Type B pancreatic cell (in vitro differentiated cells): ENCODE measurements around the gene NUP188. TPM values are rescaled to one million over a fixed set of nuclear protein-coding genes. Genes with fewer than 3 reads are reported as not detected.

Experiments used
- DNase-seq: peaks from one replicate; pipeline ENCODE4 v3.0.0; 2021; ENCODE audit warnings: mixed read lengths; ENCODE audit not compliant: unreplicated experiment; ENCODE audit errors: extremely low spot score
- H3K27ac Mint-ChIP-seq: 2 replicates; pipeline ENCODE4 v1.8.0; 2021; ENCODE audit warnings: mild to moderate bottlenecking, mixed read lengths
- H3K27me3 Mint-ChIP-seq: 2 replicates; pipeline ENCODE4 v1.8.0; 2021; ENCODE audit warnings: mixed read lengths
- H3K36me3 Mint-ChIP-seq: 2 replicates; pipeline ENCODE4 v1.8.0; 2021; ENCODE audit warnings: mixed read lengths
- H3K4me1 Mint-ChIP-seq: one replicate; pipeline ENCODE4 v1.8.0; 2021; ENCODE audit warnings: mixed read lengths; ENCODE audit not compliant: unreplicated experiment
- H3K4me3 Mint-ChIP-seq: 2 replicates; pipeline ENCODE4 v1.8.0; 2021; ENCODE audit warnings: mild to moderate bottlenecking, mixed read lengths
- H3K9me3 Mint-ChIP-seq: 2 replicates; pipeline ENCODE4 v1.8.0; 2021; ENCODE audit warnings: mixed read lengths
- CTCF ChIP-seq: fragments of 200-600 bp; sonication (generic); conservative IDR thresholded peaks from 2 replicates; pipeline ENCODE4 v1.5.0; 2021; ENCODE audit warnings: antibody characterized with exemption, mild to moderate bottlenecking
- total RNA-seq: library from RNA; stranded (reverse); gene quantifications from 2 replicates; pipeline ENCODE4 v1.2.1, GENCODE V29; 2021; ENCODE audit warnings: low replicate concordance

The NUP188 gene
- total RNA-seq, 1 donor from 2014 or later = 63.7 TPM

GRCh38 chr9:128923493-128923883 is 24.0 kb upstream of the NUP188 start:
- Mint-ChIP-seq H3K36me3 (no peaks in the 10 kb centered on the region), H3K27ac (peak overlapping the region; percentile 29), H3K9me3 (no peaks in the 10 kb centered on the region), H3K4me3 (peak overlapping the region; percentile 36), H3K4me1 (peaks cover 17% of the 10 kb centered on the region), H3K27me3 (no peaks in the 10 kb centered on the region)
- TF ChIP-seq CTCF = no peak
- DNase-seq = no peak

- TF ChIP-seq CTCF = peak; percentile 85
- no peaks in the 10 kb centered on the region for H3K9me3 Mint-ChIP-seq
- H3K27me3 Mint-ChIP-seq = no peaks in the 10 kb centered on the region
- peak overlapping the region; percentile 60 for H3K27ac Mint-ChIP-seq
- peaks cover 6% of the 10 kb centered on the region for H3K4me1 Mint-ChIP-seq
- no peak for DNase-seq
- H3K36me3 Mint-ChIP-seq = no peaks in the 10 kb centered on the region
- H3K4me3 Mint-ChIP-seq = peak overlapping the region; percentile 42
Measured at GRCh38 chr9:128927731-128928411, 19.6 kb upstream of the NUP188 start.

GRCh38 chr9:128928624-128929023 is 18.9 kb upstream of the NUP188 start:
- TF ChIP-seq CTCF = no peak
- Mint-ChIP-seq H3K27me3 (no peaks in the 10 kb centered on the region), H3K27ac (no peak overlapping the region), H3K36me3 (no peaks in the 10 kb centered on the region), H3K9me3 (no peaks in the 10 kb centered on the region), H3K4me3 (no peak overlapping the region), H3K4me1 (peaks cover 6% of the 10 kb centered on the region)
- DNase-seq = no peak

GRCh38 chr9:128929560-128929959 is 17.9 kb upstream of the NUP188 start:
- Mint-ChIP-seq H3K4me1 (peaks cover 6% of the 10 kb centered on the region), H3K36me3 (no peaks in the 10 kb centered on the region), H3K27ac (no peak overlapping the region), H3K27me3 (no peaks in the 10 kb centered on the region), H3K4me3 (no peak overlapping the region), H3K9me3 (no peaks in the 10 kb centered on the region)
- no peak for TF ChIP-seq CTCF
- DNase-seq = no peak

GRCh38 chr9:128933731-128934130 is 13.8 kb upstream of the NUP188 start:
- Mint-ChIP-seq H3K4me1 (no peaks in the 10 kb centered on the region), H3K36me3 (no peaks in the 10 kb centered on the region), H3K27ac (no peak overlapping the region), H3K9me3 (no peaks in the 10 kb centered on the region), H3K4me3 (no peak overlapping the region), H3K27me3 (no peaks in the 10 kb centered on the region)
- DNase-seq = no peak
- no peak for TF ChIP-seq CTCF
